GM12891 (cell line): ENCODE measurements around the gene HOTAIR.

Source experiments
- PAX5 ChIP-seq: IDR thresholded peaks from 2 replicates; pipeline ENCODE4 v1.6.1; 2011; ENCODE audit warnings: low read length, moderate library complexity, mild to moderate bottlenecking; ENCODE audit not compliant: insufficient read depth, severe bottlenecking
- POLR2A ChIP-seq: IDR thresholded peaks from 2 replicates; pipeline ENCODE4 v1.6.1; 2011; ENCODE audit warnings: low read depth, low read length, control low read depth
- POLR2AphosphoS5 ChIP-seq: IDR thresholded peaks from 2 replicates; pipeline ENCODE4 v1.6.1; 2011; ENCODE audit warnings: low read depth, low read length, control low read depth
- SPI1 ChIP-seq: IDR thresholded peaks from 2 replicates; pipeline ENCODE4 v1.6.1; 2011; ENCODE audit warnings: low read depth, low read length, control low read depth
- TAF1 ChIP-seq: IDR thresholded peaks from 2 replicates; pipeline ENCODE4 v1.6.1; 2011; ENCODE audit warnings: low read depth, low read length, control low read depth

DNA sequence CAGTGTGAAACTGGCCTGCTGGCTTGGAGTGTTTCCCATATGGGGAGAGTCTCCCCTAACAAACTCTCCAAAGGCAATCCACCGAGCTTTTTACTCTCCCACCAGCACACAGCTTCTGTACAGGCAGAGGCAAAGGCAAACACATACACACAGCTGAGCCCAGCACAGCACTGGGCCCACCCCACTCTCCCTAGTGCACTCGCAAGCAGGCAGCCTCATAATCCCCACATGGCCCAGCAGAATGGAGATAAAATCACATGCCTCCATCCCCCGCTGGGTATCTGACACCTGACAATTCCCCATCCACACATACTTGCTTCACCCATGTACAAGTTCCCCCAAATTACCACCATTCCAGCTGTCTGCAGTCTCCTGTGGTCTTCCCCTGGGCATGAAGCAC is 16.6 kb downstream of the HOTAIR start:
- no peak for TF ChIP-seq POLR2A
- no peak for TF ChIP-seq POLR2AphosphoS5
- TF ChIP-seq TAF1: no peak
- no peak for TF ChIP-seq PAX5
- no peak for TF ChIP-seq SPI1
